Fibroblast of villous mesenchyme (primary cell): ENCODE data around the gene KCNK5. TPM values are rescaled to one million over a fixed set of nuclear protein-coding genes. Genes with fewer than 3 reads are reported as not detected.

ENCODE experiments used
- DNase-seq: peaks from one replicate; pipeline ENCODE4 v3.0.0-alpha.2; 2010; ENCODE audit warnings: low read depth
- H3K4me3 ChIP-seq: 2 replicates; pipeline ENCODE4 v1.5.1; 2011; ENCODE audit warnings: low read depth, mild to moderate bottlenecking, low read length
- CTCF ChIP-seq: IDR thresholded peaks from 2 replicates; pipeline ENCODE4 v1.5.1; 2012; ENCODE audit warnings: low read depth, mild to moderate bottlenecking, low read length; ENCODE audit not compliant: insufficient read depth
- total RNA-seq: library from RNA; depleted of rRNA; stranded (reverse); fragments of >200 nt; gene quantifications from 2 replicates; pipeline ENCODE4 v1.2.3, GENCODE V29; 2012

KCNK5 gene
- total RNA-seq, 1 donor = not detected

GRCh38 chr6:39231521-39232243 is 2.4 kb upstream of the KCNK5 start:
- no peak overlapping the region for H3K4me3 ChIP-seq
- no peak for DNase-seq
- TF ChIP-seq CTCF = no peak

- no peak for TF ChIP-seq CTCF
- DNase-seq = no peak
- H3K4me3 ChIP-seq = no peak overlapping the region
These were observed 1.4 kb upstream of the KCNK5 start for GRCh38 chr6:39230654-39231035.

- TF ChIP-seq CTCF = no peak
- no peak for DNase-seq
- no peak overlapping the region for H3K4me3 ChIP-seq
These were observed 934 bp downstream of the KCNK5 start for GRCh38 chr6:39228111-39228971.

- no peak for DNase-seq
- no peak for TF ChIP-seq CTCF
- H3K4me3 ChIP-seq = no peak overlapping the region
These were observed 1.8 kb downstream of the KCNK5 start for GRCh38 chr6:39227476-39227875.

GRCh38 chr6:39226639-39227329 is 2.5 kb downstream of the KCNK5 start:
- H3K4me3 ChIP-seq = no peak overlapping the region
- no peak for TF ChIP-seq CTCF
- DNase-seq = no peak

- TF ChIP-seq CTCF = no peak
- H3K4me3 ChIP-seq = no peak overlapping the region
- no peak for DNase-seq
These were observed 3.3 kb downstream of the KCNK5 start for GRCh38 chr6:39225946-39226437.
